ENCODE measurements around the gene ETS1. TPM values are rescaled to one million over a fixed set of nuclear protein-coding genes. Genes with fewer than 3 reads are reported as not detected.

ETS1 gene
- total RNA-seq, 1 donor from 2014 or later = 115 TPM

- Mint-ChIP-seq H3K4me1 (ENCODE audit: low read depth) (peaks cover 47% of the 10 kb centered on the region), H3K9me3 (ENCODE audit: low read depth) (no peaks in the 10 kb centered on the region), H3K27ac (ENCODE audit: unreplicated experiment) (no peak overlapping the region), H3K27me3 (ENCODE audit: low read depth) (peaks cover 3% of the 10 kb centered on the region), H3K4me3 (ENCODE audit: unreplicated experiment) (no peak overlapping the region), H3K36me3 (ENCODE audit: low read depth) (no peaks in the 10 kb centered on the region)
- DNase-seq (ENCODE audit: low spot score) = no peak
- no peak for TF ChIP-seq CTCF (IDR thresholded peaks at IDR 0.05)
These were observed 7.4 kb downstream of the ETS1 start for GRCh38 chr11:128579798-128580504.

GRCh38 chr11:128576555-128576954 lies 10.8 kb downstream of the ETS1 start:
- TF ChIP-seq CTCF (IDR thresholded peaks at IDR 0.05) = no peak
- peak overlapping the region; percentile 60 for H3K27ac Mint-ChIP-seq (ENCODE audit: unreplicated experiment)
- DNase-seq (ENCODE audit: low spot score) = no peak
- peaks cover 5% of the 10 kb centered on the region for H3K9me3 Mint-ChIP-seq (ENCODE audit: low read depth)
- H3K27me3 Mint-ChIP-seq (ENCODE audit: low read depth) = no peaks in the 10 kb centered on the region
- H3K4me3 Mint-ChIP-seq (ENCODE audit: unreplicated experiment) = no peak overlapping the region
- no peaks in the 10 kb centered on the region for H3K36me3 Mint-ChIP-seq (ENCODE audit: low read depth)
- H3K4me1 Mint-ChIP-seq (ENCODE audit: low read depth) = peaks cover 28% of the 10 kb centered on the region

GRCh38 chr11:128575961-128576350 lies 11.4 kb downstream of the ETS1 start:
- peaks cover 25% of the 10 kb centered on the region for H3K4me1 Mint-ChIP-seq (ENCODE audit: low read depth)
- peak overlapping the region; percentile 13 for H3K4me3 Mint-ChIP-seq (ENCODE audit: unreplicated experiment)
- H3K36me3 Mint-ChIP-seq (ENCODE audit: low read depth) = no peaks in the 10 kb centered on the region
- no peak for DNase-seq (ENCODE audit: low spot score)
- H3K27me3 Mint-ChIP-seq (ENCODE audit: low read depth) = no peaks in the 10 kb centered on the region
- H3K9me3 Mint-ChIP-seq (ENCODE audit: low read depth) = peaks cover 5% of the 10 kb centered on the region
- no peak for TF ChIP-seq CTCF (IDR thresholded peaks at IDR 0.05)
- peak overlapping the region; percentile 72 for H3K27ac Mint-ChIP-seq (ENCODE audit: unreplicated experiment)

- no peaks in the 10 kb centered on the region for H3K36me3 Mint-ChIP-seq (ENCODE audit: low read depth)
- peaks cover 23% of the 10 kb centered on the region for H3K4me1 Mint-ChIP-seq (ENCODE audit: low read depth)
- no peaks in the 10 kb centered on the region for H3K27me3 Mint-ChIP-seq (ENCODE audit: low read depth)
- H3K9me3 Mint-ChIP-seq (ENCODE audit: low read depth) = peaks cover 5% of the 10 kb centered on the region
- peak overlapping the region; percentile 72 for H3K27ac Mint-ChIP-seq (ENCODE audit: unreplicated experiment)
- H3K4me3 Mint-ChIP-seq (ENCODE audit: unreplicated experiment) = no peak overlapping the region
- no peak for DNase-seq (ENCODE audit: low spot score)
- TF ChIP-seq CTCF (IDR thresholded peaks at IDR 0.05) = no peak
These were observed 12.0 kb downstream of the ETS1 start for GRCh38 chr11:128575174-128575960.

- Mint-ChIP-seq H3K27ac (ENCODE audit: unreplicated experiment) (no peak overlapping the region), H3K27me3 (ENCODE audit: low read depth) (no peaks in the 10 kb centered on the region), H3K4me1 (ENCODE audit: low read depth) (peaks cover 19% of the 10 kb centered on the region), H3K9me3 (ENCODE audit: low read depth) (peaks cover 5% of the 10 kb centered on the region), H3K36me3 (ENCODE audit: low read depth) (no peaks in the 10 kb centered on the region), H3K4me3 (ENCODE audit: unreplicated experiment) (no peak overlapping the region)
- no peak for DNase-seq (ENCODE audit: low spot score)
- no peak for TF ChIP-seq CTCF (IDR thresholded peaks at IDR 0.05)
These were observed 12.8 kb downstream of the ETS1 start for GRCh38 chr11:128574576-128575011.
